SU-DHL-6 (cell line): ENCODE results near the gene LRFN5.

Source experiments
- CTCF ChIP-seq: fragments of 200-600 bp; sonication (generic); IDR thresholded peaks from one replicate; pipeline ENCODE4 v1.5.1; 2017; ENCODE audit warnings: antibody characterized with exemption, mild to moderate bottlenecking, low read length, moderate library complexity; ENCODE audit not compliant: insufficient read depth, poor library complexity, severe bottlenecking
- EZH2phosphoT487 ChIP-seq: fragments of 200-600 bp; sonication (generic), shearing (Covaris generic); conservative IDR thresholded peaks from 2 replicates; pipeline ENCODE4 v1.6.1; 2018; ENCODE audit warnings: mild to moderate bottlenecking, antibody characterized with exemption, low read length, moderate library complexity, mixed read lengths

- TF ChIP-seq CTCF (no peak), EZH2phosphoT487 (no peak)
These were observed 306.7 kb downstream of the LRFN5 start for GRCh38 chr14:41913398-41913797.
